GM13977 (cell line): Measurements from ENCODE around the gene HAGH.

Experiments
- DNase-seq: peaks from one replicate; pipeline ENCODE4 v3.0.0; 2012; ENCODE audit warnings: low spot score
- CTCF ChIP-seq: IDR thresholded peaks from 2 replicates; pipeline ENCODE4 v1.5.1; 2012; ENCODE audit warnings: mild to moderate bottlenecking, control low read depth; ENCODE audit not compliant: insufficient read depth; ENCODE audit errors: extremely low read depth, missing control alignments
- in situ Hi-C: fragments of 300-500 bp; cut with MboI; formaldehyde crosslinking; loops from one replicate; pipeline ENCODE4 v1.12.0; 2022; ENCODE audit warnings: low sequenced_read_pairs, low pct_unique_long_range_greater_than_20kb, mixed read lengths, inconsistent platforms; ENCODE audit not compliant: unreplicated experiment

Gene HAGH

GRCh38 chr16:1851793-1852192, 25.2 kb upstream of the HAGH start:
- TF ChIP-seq CTCF = no peak
- DNase-seq = no peak
- in situ Hi-C loops = no loop called here

GRCh38 chr16:1850981-1851380, 24.4 kb upstream of the HAGH start:
- DNase-seq = no peak
- TF ChIP-seq CTCF = no peak
- in situ Hi-C loops = no loop called here

- in situ Hi-C loops = no loop called here
- TF ChIP-seq CTCF = no peak
- DNase-seq = no peak
These were observed 19.8 kb upstream of the HAGH start for GRCh38 chr16:1846416-1846815.

GRCh38 chr16:1845985-1846384, 19.4 kb upstream of the HAGH start:
- in situ Hi-C loops = no loop called here
- no peak for DNase-seq
- TF ChIP-seq CTCF = no peak

- DNase-seq = no peak
- in situ Hi-C loops = no loop called here
- no peak for TF ChIP-seq CTCF
These were observed 12.9 kb upstream of the HAGH start for GRCh38 chr16:1839554-1839953.

GRCh38 chr16:1834096-1834495, 7.5 kb upstream of the HAGH start:
- in situ Hi-C loops = no loop called here
- TF ChIP-seq CTCF = no peak
- no peak for DNase-seq

GRCh38 chr16:1832838-1833454, 6.3 kb upstream of the HAGH start:
- TF ChIP-seq CTCF = no peak
- in situ Hi-C loops = no loop called here
- DNase-seq = no peak
